NK-92 (cell line): ENCODE measurements around the gene NUP153.
"Not testable (repeated sequence)": the region's sequence is repeated elsewhere in the genome, so short reads cannot be mapped to it uniquely, and the experiment has no call there.

Experiments
- DNase-seq: peaks from one replicate; lab custom pipeline; 2025; ENCODE audit not compliant: unreplicated experiment; lab: John Stamatoyannopoulos, UW

The NUP153 gene

GRCh38 chr6:17714879-17715851 lies 8.4 kb upstream of the NUP153 start:
- DNase-seq = no peak

- no peak for DNase-seq
Observed at GRCh38 chr6:17714177-17714576, 7.5 kb upstream of the NUP153 start.

GRCh38 chr6:17712576-17712975 lies 5.9 kb upstream of the NUP153 start:
- no peak for DNase-seq

- no peak for DNase-seq
Observed at GRCh38 chr6:17710331-17710730, 3.6 kb upstream of the NUP153 start.

GRCh38 chr6:17709476-17709875 lies 2.8 kb upstream of the NUP153 start:
- DNase-seq = no peak

- DNase-seq = not testable (repeated sequence)
Observed at GRCh38 chr6:17708035-17708434, 1.3 kb upstream of the NUP153 start.

- DNase-seq = no peak
Observed at GRCh38 chr6:17707371-17707651, 586 bp upstream of the NUP153 start.

- DNase-seq = peak; percentile 21
Observed at GRCh38 chr6:17705778-17706579, 746 bp downstream of the NUP153 start.

GRCh38 chr6:17705428-17705777 lies 1.3 kb downstream of the NUP153 start:
- no peak for DNase-seq

- no peak for DNase-seq
Observed at GRCh38 chr6:17703256-17703694, 3.5 kb downstream of the NUP153 start.

- DNase-seq = no peak
Observed at GRCh38 chr6:17700421-17701416, 6.0 kb downstream of the NUP153 start.

GRCh38 chr6:17691925-17692538 lies 14.7 kb downstream of the NUP153 start:
- DNase-seq = no peak

- no peak for DNase-seq
Observed at GRCh38 chr6:17688481-17688880, 18.2 kb downstream of the NUP153 start.

GRCh38 chr6:17687136-17687535 lies 19.6 kb downstream of the NUP153 start:
- DNase-seq = no peak

GRCh38 chr6:17684134-17684533 lies 22.6 kb downstream of the NUP153 start:
- DNase-seq = no peak

GRCh38 chr6:17683428-17683827 lies 23.3 kb downstream of the NUP153 start:
- DNase-seq = no peak

- DNase-seq = no peak
Observed at GRCh38 chr6:17679726-17680125, 27.0 kb downstream of the NUP153 start.

GRCh38 chr6:17677602-17678001 lies 29.1 kb downstream of the NUP153 start:
- DNase-seq = no peak

GRCh38 chr6:17673543-17674254 lies 33.0 kb downstream of the NUP153 start:
- DNase-seq = no peak
